ENCODE measurements around the gene ACBD6.

DNA sequence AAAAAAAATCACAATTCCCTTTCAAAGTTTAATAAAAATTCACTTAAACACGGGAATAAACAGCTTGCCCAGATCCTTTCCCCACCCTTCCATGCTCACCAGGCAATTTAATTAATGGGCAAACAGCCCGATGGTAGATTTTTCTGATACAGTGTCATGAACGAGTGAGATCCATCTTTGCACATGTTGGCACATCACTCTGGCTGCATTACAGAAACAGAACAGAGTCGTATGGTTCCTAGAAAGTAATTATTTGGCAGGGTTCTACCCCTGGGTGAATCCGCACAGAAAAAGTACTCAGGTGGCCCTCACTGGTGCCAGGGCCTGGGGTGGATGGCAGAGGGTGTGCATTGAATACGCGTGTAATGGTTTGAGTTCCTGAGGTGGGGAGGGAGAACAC lies 31.8 kb upstream of the ACBD6 start:
- TF ChIP-seq POLR2AphosphoS5 (IDR thresholded peaks at IDR 0.05), result no peak
- TF ChIP-seq, protein P1, sequence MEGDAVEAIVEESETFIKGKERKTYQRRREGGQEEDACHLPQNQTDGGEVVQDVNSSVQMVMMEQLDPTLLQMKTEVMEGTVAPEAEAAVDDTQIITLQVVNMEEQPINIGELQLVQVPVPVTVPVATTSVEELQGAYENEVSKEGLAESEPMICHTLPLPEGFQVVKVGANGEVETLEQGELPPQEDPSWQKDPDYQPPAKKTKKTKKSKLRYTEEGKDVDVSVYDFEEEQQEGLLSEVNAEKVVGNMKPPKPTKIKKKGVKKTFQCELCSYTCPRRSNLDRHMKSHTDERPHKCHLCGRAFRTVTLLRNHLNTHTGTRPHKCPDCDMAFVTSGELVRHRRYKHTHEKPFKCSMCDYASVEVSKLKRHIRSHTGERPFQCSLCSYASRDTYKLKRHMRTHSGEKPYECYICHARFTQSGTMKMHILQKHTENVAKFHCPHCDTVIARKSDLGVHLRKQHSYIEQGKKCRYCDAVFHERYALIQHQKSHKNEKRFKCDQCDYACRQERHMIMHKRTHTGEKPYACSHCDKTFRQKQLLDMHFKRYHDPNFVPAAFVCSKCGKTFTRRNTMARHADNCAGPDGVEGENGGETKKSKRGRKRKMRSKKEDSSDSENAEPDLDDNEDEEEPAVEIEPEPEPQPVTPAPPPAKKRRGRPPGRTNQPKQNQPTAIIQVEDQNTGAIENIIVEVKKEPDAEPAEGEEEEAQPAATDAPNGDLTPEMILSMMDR (IDR thresholded peaks at IDR 0.05), result no peak
- TF ChIP-seq POLR2A (IDR thresholded peaks at IDR 0.05), result no peak
